Mucosa of descending colon (tissue), 3 donors: ENCODE data around the gene SMS. TPM values are rescaled to one million over a fixed set of nuclear protein-coding genes. Genes with fewer than 3 reads are reported as not detected.
A peak's percentile ranks its signal among the peaks of the same experiment; 100 is the strongest.

Experiments used
- ATAC-seq: fragments of 200-7000 bp; cut with Tn5 transposase; one replicate; pipeline ENCODE4 v1.9.1; 2020; ENCODE audit warnings: mild to moderate bottlenecking, moderate library complexity
- DNase-seq, 3 donors: peaks; one replicate each; pipeline ENCODE4 v3.0.0-alpha.2; 2020
- H3K36me3 ChIP-seq: fragments of 200-600 bp; one replicate; pipeline ENCODE4 v1.8.0; 2021; ENCODE audit warnings: low read depth, mild to moderate bottlenecking
- H3K4me1 ChIP-seq: fragments of 200-600 bp; one replicate; pipeline ENCODE4 v1.8.0; 2021; ENCODE audit warnings: low read depth, mild to moderate bottlenecking
- H3K4me3 ChIP-seq: fragments of 200-600 bp; one replicate; pipeline ENCODE4 v1.8.0; 2021; ENCODE audit warnings: mild to moderate bottlenecking
- H3K9me3 ChIP-seq: fragments of 200-600 bp; one replicate; pipeline ENCODE4 v1.8.0; 2021; ENCODE audit warnings: mild to moderate bottlenecking
- intact Hi-C, 2 donors: fragments of 100-400 bp; cut with DNase I in 1 of 2; cut with micrococcal nuclease in 1 of 2; formaldehyde crosslinking; loops; one replicate each; pipeline versions ENCODE4 v1.11.0 to v1.11.1; 2022; cut with DNase I, micrococcal nuclease
- total RNA-seq, 3 donors: library from RNA; stranded (reverse); fragmentation: NEBNext Ultra II Directional in 2 of 3; extraction: Animal tissue kit (Norgen Biotek cat#: 25700) in 2 of 3; gene quantifications; one replicate each; pipeline versions ENCODE4 v1.2.1 to v1.2.4, GENCODE V29; 2021 to 2023
- TF ChIP-seq, protein P1 (sequence below): fragments of 200-600 bp; IDR thresholded peaks from one replicate; pipeline ENCODE4 v1.8.0; 2022; ENCODE audit warnings: antibody characterized with exemption, mild to moderate bottlenecking
- donor health status: DM: no; HTN: no; CAD: no; lungs with moderate emphysema.
- donor health status: DM: no; HTN: no; CAD: no.
- donor health status: DM: no; HTN: yes; CAD: no.

SMS gene
- total RNA-seq, 3 donors from 2014 or later: 42.4 to 71.1 (median 56.1) TPM

GRCh38 chrX:21966866-21967265 is 26.4 kb downstream of the SMS start:
- DNase-seq (no peak), ATAC-seq (no peak)
- Histone ChIP-seq H3K4me1 (no peaks in the 10 kb centered on the region), H3K4me3 (no peak overlapping the region), H3K36me3 (no peaks in the 10 kb centered on the region), H3K9me3 (no peaks in the 10 kb centered on the region)
- TF ChIP-seq, protein P1, sequence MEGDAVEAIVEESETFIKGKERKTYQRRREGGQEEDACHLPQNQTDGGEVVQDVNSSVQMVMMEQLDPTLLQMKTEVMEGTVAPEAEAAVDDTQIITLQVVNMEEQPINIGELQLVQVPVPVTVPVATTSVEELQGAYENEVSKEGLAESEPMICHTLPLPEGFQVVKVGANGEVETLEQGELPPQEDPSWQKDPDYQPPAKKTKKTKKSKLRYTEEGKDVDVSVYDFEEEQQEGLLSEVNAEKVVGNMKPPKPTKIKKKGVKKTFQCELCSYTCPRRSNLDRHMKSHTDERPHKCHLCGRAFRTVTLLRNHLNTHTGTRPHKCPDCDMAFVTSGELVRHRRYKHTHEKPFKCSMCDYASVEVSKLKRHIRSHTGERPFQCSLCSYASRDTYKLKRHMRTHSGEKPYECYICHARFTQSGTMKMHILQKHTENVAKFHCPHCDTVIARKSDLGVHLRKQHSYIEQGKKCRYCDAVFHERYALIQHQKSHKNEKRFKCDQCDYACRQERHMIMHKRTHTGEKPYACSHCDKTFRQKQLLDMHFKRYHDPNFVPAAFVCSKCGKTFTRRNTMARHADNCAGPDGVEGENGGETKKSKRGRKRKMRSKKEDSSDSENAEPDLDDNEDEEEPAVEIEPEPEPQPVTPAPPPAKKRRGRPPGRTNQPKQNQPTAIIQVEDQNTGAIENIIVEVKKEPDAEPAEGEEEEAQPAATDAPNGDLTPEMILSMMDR: no peak
- intact Hi-C loops: no loop called here

DNA sequence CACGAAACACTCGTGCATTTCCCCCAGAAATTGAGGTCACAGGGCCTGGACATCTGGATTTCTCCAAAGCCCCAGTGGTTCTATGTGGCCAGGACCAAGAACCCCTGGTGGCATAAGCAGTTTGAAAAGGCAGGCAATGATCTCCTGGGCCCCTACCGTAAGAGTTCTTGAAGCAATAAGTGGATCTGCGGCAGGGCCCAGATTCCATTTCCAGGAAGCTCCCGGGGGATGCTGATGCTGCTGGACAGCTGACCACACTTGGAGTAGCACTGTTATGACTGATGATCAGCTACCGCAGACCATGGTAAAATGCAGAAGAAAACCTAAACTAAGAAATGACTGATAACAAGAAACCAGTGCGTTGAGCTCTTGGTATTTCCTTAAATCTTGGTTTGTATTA is 27.8 kb downstream of the SMS start:
- H3K36me3 ChIP-seq: no peaks in the 10 kb centered on the region
- TF ChIP-seq, protein P1: no peak
- H3K4me3 ChIP-seq: no peak overlapping the region
- no peaks in the 10 kb centered on the region for H3K4me1 ChIP-seq
- ATAC-seq: no peak
- H3K9me3 ChIP-seq: no peaks in the 10 kb centered on the region
- no peak for DNase-seq
- intact Hi-C loops: no loop called here

- ATAC-seq (no peak), DNase-seq (no peak)
- TF ChIP-seq, protein P1: no peak
- no peaks in the 10 kb centered on the region for H3K9me3 ChIP-seq
- no peak overlapping the region for H3K4me3 ChIP-seq
- peaks cover 9% of the 10 kb centered on the region for H3K4me1 ChIP-seq
- intact Hi-C loops: no loop called here
- H3K36me3 ChIP-seq: no peaks in the 10 kb centered on the region
These were observed 29.8 kb downstream of the SMS start for GRCh38 chrX:21970326-21970725.

- intact Hi-C loops: no loop called here
- H3K9me3 ChIP-seq: no peaks in the 10 kb centered on the region
- TF ChIP-seq, protein P1: no peak
- ATAC-seq: peak; percentile 66
- H3K36me3 ChIP-seq: no peaks in the 10 kb centered on the region
- peaks cover 9% of the 10 kb centered on the region for H3K4me1 ChIP-seq
- no peak overlapping the region for H3K4me3 ChIP-seq
- DNase-seq: peak in 1 of 3 donors; percentile 16
These were observed 31.5 kb downstream of the SMS start for GRCh38 chrX:21972046-21972445.

- intact Hi-C loops: no loop called here
- Histone ChIP-seq H3K4me3 (no peak overlapping the region), H3K4me1 (peaks cover 9% of the 10 kb centered on the region), H3K36me3 (no peaks in the 10 kb centered on the region), H3K9me3 (no peaks in the 10 kb centered on the region)
- DNase-seq (peak in 1 of 3 donors; percentile 25), ATAC-seq (no peak)
- TF ChIP-seq, protein P1: no peak
These were observed 32.2 kb downstream of the SMS start for GRCh38 chrX:21972721-21973120.

DNA sequence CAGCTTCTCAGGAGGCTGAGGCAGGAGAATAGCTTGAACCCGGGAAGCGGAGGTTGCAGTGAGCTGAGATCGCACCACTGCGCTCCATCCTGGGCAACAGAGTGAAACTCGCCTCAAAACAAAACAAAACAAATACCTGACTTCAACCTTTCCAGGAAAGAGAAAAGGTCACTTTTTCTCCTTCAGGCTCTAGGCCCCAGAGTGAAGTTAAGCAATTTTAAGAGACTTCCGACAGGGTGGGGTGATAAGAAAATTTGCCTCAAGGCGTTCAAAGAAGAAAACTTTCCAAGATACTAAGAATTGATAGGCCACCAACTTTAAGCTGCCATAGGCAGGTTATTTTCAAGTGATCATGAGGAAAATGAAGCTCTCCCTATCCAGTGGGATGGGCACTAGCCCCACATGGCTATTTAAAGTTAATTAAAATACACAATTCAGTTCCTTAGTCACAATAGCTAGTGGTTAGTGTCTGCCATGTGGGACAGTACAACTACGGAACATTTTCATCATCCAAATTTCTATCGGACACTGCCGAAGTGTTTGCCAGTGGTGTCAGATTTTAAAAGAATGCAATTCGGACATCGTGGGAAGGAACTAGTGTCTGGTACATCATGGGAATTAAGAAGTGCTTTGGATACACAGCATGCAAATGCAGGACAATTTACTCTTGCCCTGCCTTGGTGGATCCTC is 33.0 kb downstream of the SMS start:
- H3K36me3 ChIP-seq: no peaks in the 10 kb centered on the region
- H3K4me1 ChIP-seq: peaks cover 9% of the 10 kb centered on the region
- TF ChIP-seq, protein P1: no peak
- intact Hi-C loops: no loop called here
- DNase-seq (no peak), ATAC-seq (peak; percentile 19)
- no peaks in the 10 kb centered on the region for H3K9me3 ChIP-seq
- no peak overlapping the region for H3K4me3 ChIP-seq
